Astrocyte (in vitro differentiated cells and primary cell): ENCODE data around the gene TNKS1BP1. TPM values are rescaled to one million over a fixed set of nuclear protein-coding genes. Genes with fewer than 3 reads are reported as not detected.
A peak's percentile ranks its signal among the peaks of the same experiment; 100 is the strongest.

ENCODE experiments used
- DNase-seq: peaks from one replicate; pipeline ENCODE4 v3.0.0-alpha.2; 2010; ENCODE audit warnings: low read depth
- FAIRE-seq: peaks from 2 replicates; lab custom pipeline; 2011; peaks lifted over from hg19 to GRCh38; lab: Jason Lieb, UNC
- H2AFZ ChIP-seq: 2 replicates; pipeline ENCODE4 v1.6.0; 2012; ENCODE audit warnings: low read depth, low read length, inconsistent platforms
- H3K27ac ChIP-seq: 2 replicates; pipeline ENCODE4 v1.5.1; 2011; ENCODE audit warnings: low read depth, low read length, inconsistent platforms
- H3K27me3 ChIP-seq: 2 replicates; pipeline ENCODE4 v1.6.0; 2011; ENCODE audit warnings: low read length, inconsistent platforms; ENCODE audit not compliant: insufficient read depth
- H3K36me3 ChIP-seq: 2 replicates; pipeline ENCODE4 v1.5.1; 2011; ENCODE audit warnings: low read length, inconsistent platforms; ENCODE audit not compliant: insufficient read depth
- H3K4me1 ChIP-seq: 2 replicates; pipeline ENCODE4 v1.5.1; 2011; ENCODE audit warnings: low read length, inconsistent platforms; ENCODE audit not compliant: insufficient read depth
- H3K4me2 ChIP-seq: 2 replicates; pipeline ENCODE4 v1.6.0; 2012; ENCODE audit warnings: low read length, inconsistent platforms
- H3K4me3 ChIP-seq: 2 replicates; pipeline ENCODE4 v1.5.1; 2011; ENCODE audit warnings: low read depth, mild to moderate bottlenecking, low read length, inconsistent platforms; ENCODE audit not compliant: insufficient read depth
- H3K79me2 ChIP-seq: 2 replicates; pipeline ENCODE4 v1.6.0; 2012; ENCODE audit warnings: mild to moderate bottlenecking, low read length, inconsistent platforms; ENCODE audit not compliant: insufficient read depth
- H3K9ac ChIP-seq: 2 replicates; pipeline ENCODE4 v1.6.0; 2012; ENCODE audit warnings: mild to moderate bottlenecking, low read length, inconsistent platforms
- H3K9me3 ChIP-seq: 2 replicates; pipeline ENCODE4 v1.5.1; 2012; ENCODE audit warnings: low read depth, mild to moderate bottlenecking, low read length, inconsistent platforms; ENCODE audit not compliant: insufficient read depth
- H4K20me1 ChIP-seq: 2 replicates; pipeline ENCODE4 v1.6.0; 2012; ENCODE audit warnings: low read length, inconsistent platforms; ENCODE audit not compliant: insufficient read depth
- H3K27ac Mint-ChIP-seq: one replicate; pipeline ENCODE4 v1.8.0; 2021; ENCODE audit warnings: mild to moderate bottlenecking, mixed read lengths; ENCODE audit not compliant: unreplicated experiment
- H3K27me3 Mint-ChIP-seq: one replicate; pipeline ENCODE4 v1.8.0; 2021; ENCODE audit warnings: low read depth, mixed read lengths; ENCODE audit not compliant: unreplicated experiment
- H3K36me3 Mint-ChIP-seq: one replicate; pipeline ENCODE4 v1.8.0; 2021; ENCODE audit warnings: low read depth, mixed read lengths; ENCODE audit not compliant: unreplicated experiment
- H3K4me1 Mint-ChIP-seq: one replicate; pipeline ENCODE4 v1.8.0; 2021; ENCODE audit warnings: low read depth, mixed read lengths; ENCODE audit not compliant: unreplicated experiment
- H3K4me3 Mint-ChIP-seq: one replicate; pipeline ENCODE4 v1.8.0; 2021; ENCODE audit warnings: mild to moderate bottlenecking, moderate library complexity, mixed read lengths; ENCODE audit not compliant: unreplicated experiment
- H3K9me3 Mint-ChIP-seq: one replicate; pipeline ENCODE4 v1.8.0; 2021; ENCODE audit warnings: mild to moderate bottlenecking, mixed read lengths; ENCODE audit not compliant: unreplicated experiment
- CTCF ChIP-seq: IDR thresholded peaks from 2 replicates; pipeline ENCODE4 v1.5.1; 2011; ENCODE audit warnings: low read depth, mild to moderate bottlenecking, inconsistent platforms, low read length, moderate library complexity; ENCODE audit not compliant: insufficient read depth
- EZH2 ChIP-seq: IDR thresholded peaks from 2 replicates; pipeline ENCODE4 v1.6.1; 2012; ENCODE audit warnings: mild to moderate bottlenecking, low read length, inconsistent platforms; ENCODE audit not compliant: insufficient read depth
- total RNA-seq: library from RNA; stranded (reverse); gene quantifications from 2 replicates; pipeline ENCODE4 v1.2.1, GENCODE V29; 2021

TNKS1BP1 gene
- total RNA-seq, 1 donor from 2014 or later = 149 TPM

- peaks cover 33% of the 10 kb centered on the region for H4K20me1 ChIP-seq
- peaks cover 37% of the 10 kb centered on the region for H3K4me1 Mint-ChIP-seq
- TF ChIP-seq CTCF = no peak
- TF ChIP-seq EZH2 = no peak
- no peaks in the 10 kb centered on the region for H3K9me3 ChIP-seq
- H3K9ac ChIP-seq = peak overlapping the region; percentile 94
- H3K36me3 ChIP-seq = peaks cover 24% of the 10 kb centered on the region
- H3K27ac Mint-ChIP-seq = peak overlapping the region; percentile 97
- H3K4me2 ChIP-seq = peak overlapping the region; percentile 99
- peaks cover 40% of the 10 kb centered on the region for H3K4me1 ChIP-seq
- H3K27me3 Mint-ChIP-seq = no peaks in the 10 kb centered on the region
- peak overlapping the region; percentile 95 for H3K4me3 Mint-ChIP-seq
- peaks cover 42% of the 10 kb centered on the region for H3K79me2 ChIP-seq
- peaks cover 27% of the 10 kb centered on the region for H3K36me3 Mint-ChIP-seq
- DNase-seq (peak; percentile 33), FAIRE-seq (no peak)
- peak overlapping the region; percentile 77 for H3K4me3 ChIP-seq
- H3K27me3 ChIP-seq = no peaks in the 10 kb centered on the region
- H3K9me3 Mint-ChIP-seq = no peaks in the 10 kb centered on the region
- H3K27ac ChIP-seq = peak overlapping the region; percentile 90
- H2AFZ ChIP-seq = no peak overlapping the region
These were observed 432 bp downstream of the TNKS1BP1 start for GRCh38 chr11:57324154-57324885.

GRCh38 chr11:57323855-57324153 lies 948 bp downstream of the TNKS1BP1 start:
- H3K9me3 Mint-ChIP-seq = no peaks in the 10 kb centered on the region
- peak overlapping the region; percentile 94 for H3K9ac ChIP-seq
- no peaks in the 10 kb centered on the region for H3K27me3 Mint-ChIP-seq
- peak overlapping the region; percentile 90 for H3K27ac ChIP-seq
- no peak for DNase-seq
- TF ChIP-seq EZH2 (no peak), CTCF (no peak)
- H3K27me3 ChIP-seq = no peaks in the 10 kb centered on the region
- H3K36me3 ChIP-seq = peaks cover 18% of the 10 kb centered on the region
- no peaks in the 10 kb centered on the region for H3K9me3 ChIP-seq
- no peak overlapping the region for H2AFZ ChIP-seq
- peaks cover 42% of the 10 kb centered on the region for H3K79me2 ChIP-seq
- H3K4me3 Mint-ChIP-seq = peak overlapping the region; percentile 95
- H3K4me2 ChIP-seq = peak overlapping the region; percentile 99
- peak overlapping the region; percentile 77 for H3K4me3 ChIP-seq
- H3K27ac Mint-ChIP-seq = peak overlapping the region; percentile 97
- no peak for FAIRE-seq
- H3K4me1 ChIP-seq = peaks cover 40% of the 10 kb centered on the region
- H3K36me3 Mint-ChIP-seq = peaks cover 28% of the 10 kb centered on the region
- peaks cover 37% of the 10 kb centered on the region for H4K20me1 ChIP-seq
- H3K4me1 Mint-ChIP-seq = peaks cover 39% of the 10 kb centered on the region
